Measurements from ENCODE around the gene MYO3B. TPM values are rescaled to one million over a fixed set of nuclear protein-coding genes. Genes with fewer than 3 reads are reported as not detected.

The MYO3B gene
- total RNA-seq, 1 donor from 2014 or later = 0.05 TPM

DNA sequence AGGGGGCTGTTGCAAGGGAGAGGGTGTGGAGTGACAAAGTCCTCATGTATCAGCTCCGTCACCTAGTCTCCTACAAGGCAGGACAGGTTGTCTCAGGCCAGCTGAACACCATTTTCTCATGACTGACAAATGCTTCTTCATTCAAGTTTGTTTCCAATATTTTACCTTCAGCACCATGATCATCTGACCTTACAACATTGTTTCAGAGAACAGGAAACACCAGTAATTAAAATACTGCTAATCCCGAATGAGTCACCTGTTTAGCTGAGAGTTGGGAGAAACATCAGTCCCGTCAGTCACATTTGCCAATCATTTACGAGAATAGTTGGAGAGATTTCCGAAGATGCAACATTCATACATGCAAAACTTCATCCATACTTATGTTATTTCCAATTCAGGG lies 511.5 kb downstream of the MYO3B start:
- Histone ChIP-seq H3K27me3 (ENCODE audit: low read depth) (peaks cover 29% of the 10 kb centered on the region), H3K4me3 (no peak overlapping the region), H3K4me1 (no peaks in the 10 kb centered on the region), H3K9me3 (replicated peaks) (no peaks in the 10 kb centered on the region), H3K36me3 (no peaks in the 10 kb centered on the region), H3K27ac (replicated peaks) (no peak overlapping the region)
- DNase-seq = no peak
- intact Hi-C loops (cut with micrococcal nuclease) = no loop called here
- TF ChIP-seq, protein P1, sequence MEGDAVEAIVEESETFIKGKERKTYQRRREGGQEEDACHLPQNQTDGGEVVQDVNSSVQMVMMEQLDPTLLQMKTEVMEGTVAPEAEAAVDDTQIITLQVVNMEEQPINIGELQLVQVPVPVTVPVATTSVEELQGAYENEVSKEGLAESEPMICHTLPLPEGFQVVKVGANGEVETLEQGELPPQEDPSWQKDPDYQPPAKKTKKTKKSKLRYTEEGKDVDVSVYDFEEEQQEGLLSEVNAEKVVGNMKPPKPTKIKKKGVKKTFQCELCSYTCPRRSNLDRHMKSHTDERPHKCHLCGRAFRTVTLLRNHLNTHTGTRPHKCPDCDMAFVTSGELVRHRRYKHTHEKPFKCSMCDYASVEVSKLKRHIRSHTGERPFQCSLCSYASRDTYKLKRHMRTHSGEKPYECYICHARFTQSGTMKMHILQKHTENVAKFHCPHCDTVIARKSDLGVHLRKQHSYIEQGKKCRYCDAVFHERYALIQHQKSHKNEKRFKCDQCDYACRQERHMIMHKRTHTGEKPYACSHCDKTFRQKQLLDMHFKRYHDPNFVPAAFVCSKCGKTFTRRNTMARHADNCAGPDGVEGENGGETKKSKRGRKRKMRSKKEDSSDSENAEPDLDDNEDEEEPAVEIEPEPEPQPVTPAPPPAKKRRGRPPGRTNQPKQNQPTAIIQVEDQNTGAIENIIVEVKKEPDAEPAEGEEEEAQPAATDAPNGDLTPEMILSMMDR (IDR thresholded peaks at IDR 0.05; ENCODE audit: borderline replicate concordance) = no peak

DNA sequence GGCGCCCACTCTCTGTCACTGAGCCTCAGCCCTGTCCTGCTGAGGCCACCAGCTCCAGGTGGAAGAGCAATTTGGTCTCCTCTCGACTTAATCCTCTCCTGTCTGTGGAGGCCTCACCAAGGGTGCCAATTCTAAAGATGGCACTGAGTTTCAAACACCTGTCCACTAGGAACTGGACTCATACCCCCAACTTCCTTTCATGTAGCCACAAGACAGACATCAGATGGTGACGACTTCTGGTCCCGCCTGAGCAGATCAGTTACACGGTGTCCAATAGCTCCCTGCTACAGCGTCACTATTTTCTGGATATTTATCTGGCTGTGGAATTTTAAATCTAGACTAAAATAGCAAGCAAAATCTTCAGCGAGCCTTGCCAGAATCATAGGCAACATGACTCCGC lies 512.7 kb downstream of the MYO3B start:
- Histone ChIP-seq H3K27ac (replicated peaks) (no peak overlapping the region), H3K9me3 (replicated peaks) (no peaks in the 10 kb centered on the region), H3K4me1 (no peaks in the 10 kb centered on the region), H3K27me3 (ENCODE audit: low read depth) (peaks cover 37% of the 10 kb centered on the region), H3K4me3 (no peak overlapping the region), H3K36me3 (no peaks in the 10 kb centered on the region)
- TF ChIP-seq, protein P1 (IDR thresholded peaks at IDR 0.05; ENCODE audit: borderline replicate concordance) = no peak
- no peak for DNase-seq
- intact Hi-C loops (cut with micrococcal nuclease) = no loop called here

DNA sequence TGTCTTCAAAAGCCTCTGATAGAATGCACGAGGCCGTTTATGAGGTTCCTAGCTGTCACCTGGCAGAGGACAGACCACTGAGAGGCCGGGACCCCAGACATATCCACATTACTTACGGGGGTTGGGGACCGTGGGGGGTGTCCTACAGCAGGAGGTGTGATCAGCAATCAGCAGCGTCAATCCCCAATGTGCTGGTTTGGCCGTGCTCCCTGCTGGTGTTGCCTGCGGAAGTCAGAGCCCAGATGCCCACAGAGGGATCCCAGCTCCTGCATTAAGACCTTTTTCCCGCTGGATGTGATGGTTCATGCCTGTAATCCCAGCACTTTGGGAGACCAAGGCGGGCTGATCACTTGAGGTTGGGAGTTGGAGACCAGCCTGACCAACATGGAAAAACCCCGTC lies 516.4 kb downstream of the MYO3B start:
- Histone ChIP-seq H3K9me3 (replicated peaks) (no peaks in the 10 kb centered on the region), H3K36me3 (no peaks in the 10 kb centered on the region), H3K27me3 (ENCODE audit: low read depth) (peaks cover 65% of the 10 kb centered on the region), H3K4me3 (no peak overlapping the region), H3K4me1 (no peaks in the 10 kb centered on the region), H3K27ac (replicated peaks) (no peak overlapping the region)
- TF ChIP-seq, protein P1 (IDR thresholded peaks at IDR 0.05; ENCODE audit: borderline replicate concordance) = no peak
- intact Hi-C loops (cut with micrococcal nuclease) = no loop called here
- DNase-seq = no peak

DNA sequence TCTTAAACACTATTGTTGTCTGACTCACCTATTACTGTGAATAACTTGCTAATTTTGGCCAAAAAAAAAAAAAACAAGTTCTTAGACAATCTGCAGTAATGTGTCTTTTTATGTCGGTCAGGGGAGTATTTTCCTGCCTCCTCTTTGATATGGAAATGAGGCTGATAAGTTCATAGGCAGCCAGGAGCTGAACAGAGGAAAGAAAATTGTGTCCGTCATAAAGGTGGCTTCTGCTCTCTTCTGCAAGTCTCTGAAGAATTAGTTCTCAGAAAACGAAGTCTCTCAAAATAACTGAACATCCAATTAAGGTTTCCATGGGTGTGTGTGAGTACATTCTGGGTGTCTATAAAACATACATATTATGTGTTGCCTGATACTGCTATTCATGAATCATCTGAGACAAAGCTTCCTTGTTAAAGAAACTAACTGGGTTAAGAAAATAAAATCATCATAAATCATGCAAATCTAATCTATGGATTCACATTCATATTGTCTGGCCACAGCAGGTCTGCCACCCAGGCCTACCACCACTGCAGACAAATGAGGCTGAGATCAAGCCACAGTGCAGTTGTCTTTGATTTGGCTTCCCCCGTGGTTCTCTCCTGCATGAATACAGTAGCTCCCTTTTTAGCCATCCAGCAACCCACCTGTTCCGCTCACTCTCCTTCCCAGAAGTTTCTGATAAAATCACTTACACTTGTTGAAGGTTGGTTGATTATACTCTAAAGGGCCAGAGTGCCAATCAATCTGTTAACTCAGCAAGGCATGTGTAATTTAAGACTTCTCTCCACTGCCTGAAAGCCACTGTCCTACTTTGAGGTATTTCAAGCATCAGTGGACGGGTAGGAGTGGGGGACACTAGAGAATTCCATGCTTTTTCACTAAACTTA lies 517.8 kb downstream of the MYO3B start:
- no peak overlapping the region for H3K27ac ChIP-seq (replicated peaks)
- intact Hi-C loops (cut with micrococcal nuclease) = no loop called here
- H3K36me3 ChIP-seq = no peaks in the 10 kb centered on the region
- no peak overlapping the region for H3K4me3 ChIP-seq
- no peaks in the 10 kb centered on the region for H3K4me1 ChIP-seq
- no peak for DNase-seq
- TF ChIP-seq, protein P1 (IDR thresholded peaks at IDR 0.05; ENCODE audit: borderline replicate concordance) = no peak
- H3K27me3 ChIP-seq (ENCODE audit: low read depth) = peaks cover 72% of the 10 kb centered on the region
- H3K9me3 ChIP-seq (replicated peaks) = no peaks in the 10 kb centered on the region

DNA sequence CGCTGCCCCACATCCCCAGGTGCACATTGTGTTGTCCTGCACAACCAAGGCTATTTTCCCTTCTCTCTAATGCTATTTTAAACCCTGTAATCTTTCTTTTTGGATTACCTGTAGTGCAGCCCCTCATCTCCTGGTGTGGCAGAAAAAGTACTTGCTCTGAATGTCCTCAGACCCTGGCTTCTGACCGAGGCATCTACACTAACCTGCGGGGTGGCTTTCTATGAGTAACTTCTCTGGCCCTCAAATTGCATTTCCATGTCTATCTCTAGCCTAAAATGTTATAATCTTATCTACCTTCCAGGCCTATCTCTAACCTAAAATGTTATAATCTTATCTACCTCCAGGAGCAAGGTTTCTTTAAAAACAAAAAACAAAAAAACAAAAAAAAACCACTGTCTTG lies 519.0 kb downstream of the MYO3B start:
- DNase-seq = no peak
- Histone ChIP-seq H3K36me3 (no peaks in the 10 kb centered on the region), H3K9me3 (replicated peaks) (no peaks in the 10 kb centered on the region), H3K4me1 (no peaks in the 10 kb centered on the region), H3K4me3 (no peak overlapping the region), H3K27me3 (ENCODE audit: low read depth) (peaks cover 72% of the 10 kb centered on the region), H3K27ac (replicated peaks) (no peak overlapping the region)
- intact Hi-C loops (cut with micrococcal nuclease) = no loop called here
- TF ChIP-seq, protein P1 (IDR thresholded peaks at IDR 0.05; ENCODE audit: borderline replicate concordance) = no peak
